Astrocyte (in vitro differentiated cells and primary cell): ENCODE measurements around the gene CFAP70.

ENCODE experiments used
- EZH2 ChIP-seq: IDR thresholded peaks from 2 replicates; pipeline ENCODE4 v1.6.1; 2012; ENCODE audit warnings: mild to moderate bottlenecking, low read length, inconsistent platforms; ENCODE audit not compliant: insufficient read depth
- TF ChIP-seq, protein P1 (sequence below): IDR thresholded peaks from 2 replicates; pipeline ENCODE4 v1.5.1; 2011; ENCODE audit warnings: low read depth, mild to moderate bottlenecking, inconsistent platforms, low read length, moderate library complexity; ENCODE audit not compliant: insufficient read depth

DNA sequence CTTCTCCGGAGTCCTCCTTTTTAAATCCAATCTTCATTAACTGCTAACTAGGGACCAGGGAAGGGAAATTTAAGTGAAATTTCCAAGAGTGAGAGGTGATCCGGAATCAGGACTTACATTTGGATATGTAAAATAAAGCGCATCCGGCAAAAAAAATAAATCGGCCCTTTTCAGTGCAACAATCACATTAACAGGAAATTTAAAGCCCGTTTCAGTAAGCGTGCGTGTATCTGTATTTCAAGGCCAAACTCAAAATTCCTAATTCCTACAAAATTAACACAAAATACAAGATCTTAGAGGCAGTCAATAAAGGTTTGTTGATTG lies 112.4 kb downstream of the CFAP70 start:
- no peak for TF ChIP-seq EZH2
- TF ChIP-seq, protein P1, sequence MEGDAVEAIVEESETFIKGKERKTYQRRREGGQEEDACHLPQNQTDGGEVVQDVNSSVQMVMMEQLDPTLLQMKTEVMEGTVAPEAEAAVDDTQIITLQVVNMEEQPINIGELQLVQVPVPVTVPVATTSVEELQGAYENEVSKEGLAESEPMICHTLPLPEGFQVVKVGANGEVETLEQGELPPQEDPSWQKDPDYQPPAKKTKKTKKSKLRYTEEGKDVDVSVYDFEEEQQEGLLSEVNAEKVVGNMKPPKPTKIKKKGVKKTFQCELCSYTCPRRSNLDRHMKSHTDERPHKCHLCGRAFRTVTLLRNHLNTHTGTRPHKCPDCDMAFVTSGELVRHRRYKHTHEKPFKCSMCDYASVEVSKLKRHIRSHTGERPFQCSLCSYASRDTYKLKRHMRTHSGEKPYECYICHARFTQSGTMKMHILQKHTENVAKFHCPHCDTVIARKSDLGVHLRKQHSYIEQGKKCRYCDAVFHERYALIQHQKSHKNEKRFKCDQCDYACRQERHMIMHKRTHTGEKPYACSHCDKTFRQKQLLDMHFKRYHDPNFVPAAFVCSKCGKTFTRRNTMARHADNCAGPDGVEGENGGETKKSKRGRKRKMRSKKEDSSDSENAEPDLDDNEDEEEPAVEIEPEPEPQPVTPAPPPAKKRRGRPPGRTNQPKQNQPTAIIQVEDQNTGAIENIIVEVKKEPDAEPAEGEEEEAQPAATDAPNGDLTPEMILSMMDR: no peak
